ENCODE measurements around the gene DLL3.

Gene DLL3

DNA sequence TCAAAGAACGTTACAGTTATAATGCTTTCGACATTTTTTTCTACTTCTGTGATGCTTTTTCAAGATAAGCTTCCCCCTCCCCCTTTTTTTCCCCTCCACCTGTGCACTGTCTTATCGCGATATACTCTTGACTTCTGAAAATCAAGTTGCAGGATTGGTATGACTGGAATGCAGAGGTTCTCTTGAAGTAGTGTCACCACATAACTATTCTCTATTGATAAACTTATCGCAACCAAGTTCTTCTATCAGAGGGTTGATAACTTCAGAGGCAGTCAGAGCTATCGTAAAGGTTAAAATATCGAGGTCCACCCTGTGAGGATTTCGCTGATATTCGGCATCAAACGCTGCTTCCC lies 40.4 kb downstream of the DLL3 start (continued):
- TF ChIP-seq ZNF518A (tag by site-specific recombination; conservative IDR thresholded peaks at IDR 0.05; ENCODE audit: low read depth) = no peak
- TF ChIP-seq GLI4 (tag by site-specific recombination; IDR thresholded peaks at IDR 0.05) = no peak
- TF ChIP-seq ZNF48 (tag by site-specific recombination; IDR thresholded peaks at IDR 0.05) = no peak
- no peak for TF ChIP-seq ZSCAN30 (tag by site-specific recombination; IDR thresholded peaks at IDR 0.05)
- TF ChIP-seq ZNF169 (tag by site-specific recombination; IDR thresholded peaks at IDR 0.05) = no peak
- peak; percentile 76 for TF ChIP-seq ZEB2 (tag by site-specific recombination; IDR thresholded peaks at IDR 0.05)
- no peak for TF ChIP-seq KLF16 (tag by site-specific recombination; IDR thresholded peaks at IDR 0.05)
- TF ChIP-seq, protein P1, sequence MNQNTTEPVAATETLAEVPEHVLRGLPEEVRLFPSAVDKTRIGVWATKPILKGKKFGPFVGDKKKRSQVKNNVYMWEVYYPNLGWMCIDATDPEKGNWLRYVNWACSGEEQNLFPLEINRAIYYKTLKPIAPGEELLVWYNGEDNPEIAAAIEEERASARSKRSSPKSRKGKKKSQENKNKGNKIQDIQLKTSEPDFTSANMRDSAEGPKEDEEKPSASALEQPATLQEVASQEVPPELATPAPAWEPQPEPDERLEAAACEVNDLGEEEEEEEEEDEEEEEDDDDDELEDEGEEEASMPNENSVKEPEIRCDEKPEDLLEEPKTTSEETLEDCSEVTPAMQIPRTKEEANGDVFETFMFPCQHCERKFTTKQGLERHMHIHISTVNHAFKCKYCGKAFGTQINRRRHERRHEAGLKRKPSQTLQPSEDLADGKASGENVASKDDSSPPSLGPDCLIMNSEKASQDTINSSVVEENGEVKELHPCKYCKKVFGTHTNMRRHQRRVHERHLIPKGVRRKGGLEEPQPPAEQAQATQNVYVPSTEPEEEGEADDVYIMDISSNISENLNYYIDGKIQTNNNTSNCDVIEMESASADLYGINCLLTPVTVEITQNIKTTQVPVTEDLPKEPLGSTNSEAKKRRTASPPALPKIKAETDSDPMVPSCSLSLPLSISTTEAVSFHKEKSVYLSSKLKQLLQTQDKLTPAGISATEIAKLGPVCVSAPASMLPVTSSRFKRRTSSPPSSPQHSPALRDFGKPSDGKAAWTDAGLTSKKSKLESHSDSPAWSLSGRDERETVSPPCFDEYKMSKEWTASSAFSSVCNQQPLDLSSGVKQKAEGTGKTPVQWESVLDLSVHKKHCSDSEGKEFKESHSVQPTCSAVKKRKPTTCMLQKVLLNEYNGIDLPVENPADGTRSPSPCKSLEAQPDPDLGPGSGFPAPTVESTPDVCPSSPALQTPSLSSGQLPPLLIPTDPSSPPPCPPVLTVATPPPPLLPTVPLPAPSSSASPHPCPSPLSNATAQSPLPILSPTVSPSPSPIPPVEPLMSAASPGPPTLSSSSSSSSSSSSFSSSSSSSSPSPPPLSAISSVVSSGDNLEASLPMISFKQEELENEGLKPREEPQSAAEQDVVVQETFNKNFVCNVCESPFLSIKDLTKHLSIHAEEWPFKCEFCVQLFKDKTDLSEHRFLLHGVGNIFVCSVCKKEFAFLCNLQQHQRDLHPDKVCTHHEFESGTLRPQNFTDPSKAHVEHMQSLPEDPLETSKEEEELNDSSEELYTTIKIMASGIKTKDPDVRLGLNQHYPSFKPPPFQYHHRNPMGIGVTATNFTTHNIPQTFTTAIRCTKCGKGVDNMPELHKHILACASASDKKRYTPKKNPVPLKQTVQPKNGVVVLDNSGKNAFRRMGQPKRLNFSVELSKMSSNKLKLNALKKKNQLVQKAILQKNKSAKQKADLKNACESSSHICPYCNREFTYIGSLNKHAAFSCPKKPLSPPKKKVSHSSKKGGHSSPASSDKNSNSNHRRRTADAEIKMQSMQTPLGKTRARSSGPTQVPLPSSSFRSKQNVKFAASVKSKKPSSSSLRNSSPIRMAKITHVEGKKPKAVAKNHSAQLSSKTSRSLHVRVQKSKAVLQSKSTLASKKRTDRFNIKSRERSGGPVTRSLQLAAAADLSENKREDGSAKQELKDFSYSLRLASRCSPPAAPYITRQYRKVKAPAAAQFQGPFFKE (tag by site-specific recombination; IDR thresholded peaks at IDR 0.05; ENCODE audit: borderline replicate concordance) = no peak
- no peak for TF ChIP-seq TSHZ1 (tag by site-specific recombination; IDR thresholded peaks at IDR 0.05; ENCODE audit: borderline replicate concordance)
- no peak for TF ChIP-seq ZNF830 (tag by site-specific recombination; IDR thresholded peaks at IDR 0.05; ENCODE audit: low read depth)
- TF ChIP-seq HOXD13 (CRISPR knock-in tag; IDR thresholded peaks at IDR 0.05; ENCODE audit: borderline replicate concordance) = no peak
- no peak for TF ChIP-seq ZNF707 (tag by site-specific recombination; IDR thresholded peaks at IDR 0.05)
- no peak for TF ChIP-seq SALL2 (tag by site-specific recombination; IDR thresholded peaks at IDR 0.05; ENCODE audit: borderline replicate concordance)
- no peak for TF ChIP-seq ZNF138 (tag by site-specific recombination; IDR thresholded peaks at IDR 0.05; ENCODE audit: borderline replicate concordance)
- TF ChIP-seq ZNF132 (tag by site-specific recombination; IDR thresholded peaks at IDR 0.05; ENCODE audit: borderline replicate concordance) = no peak
- TF ChIP-seq ZNF214 (tag by site-specific recombination; IDR thresholded peaks at IDR 0.05; ENCODE audit: borderline replicate concordance) = no peak
- no peak for TF ChIP-seq TCF7L2 (IDR thresholded peaks at IDR 0.05; ENCODE audit: borderline replicate concordance, low read depth, low read length)
- TF ChIP-seq ZNF555 (tag by site-specific recombination; conservative IDR thresholded peaks at IDR 0.05) = no peak
- TF ChIP-seq ZNF114 (tag by site-specific recombination; IDR thresholded peaks at IDR 0.05) = no peak
- TF ChIP-seq REPIN1 (tag by site-specific recombination; IDR thresholded peaks at IDR 0.05; ENCODE audit: low read depth) = no peak
- TF ChIP-seq PBX3 (CRISPR knock-in tag; IDR thresholded peaks at IDR 0.05) = no peak
- TF ChIP-seq INSM2 (tag by site-specific recombination; IDR thresholded peaks at IDR 0.05) = no peak
